22Rv1 (cell line): Measurements from ENCODE around the gene SPATA31E1.

Experiments
- CTCF ChIP-seq: fragments of 450-650 bp; IDR thresholded peaks from 2 replicates; pipeline ENCODE4 v1.5.1; 2017; ENCODE audit warnings: mild to moderate bottlenecking
- ZFX ChIP-seq: fragments of 450-650 bp; IDR thresholded peaks from 2 replicates; pipeline ENCODE4 v1.6.1; 2017; ENCODE audit warnings: antibody characterized with exemption, borderline replicate concordance

DNA sequence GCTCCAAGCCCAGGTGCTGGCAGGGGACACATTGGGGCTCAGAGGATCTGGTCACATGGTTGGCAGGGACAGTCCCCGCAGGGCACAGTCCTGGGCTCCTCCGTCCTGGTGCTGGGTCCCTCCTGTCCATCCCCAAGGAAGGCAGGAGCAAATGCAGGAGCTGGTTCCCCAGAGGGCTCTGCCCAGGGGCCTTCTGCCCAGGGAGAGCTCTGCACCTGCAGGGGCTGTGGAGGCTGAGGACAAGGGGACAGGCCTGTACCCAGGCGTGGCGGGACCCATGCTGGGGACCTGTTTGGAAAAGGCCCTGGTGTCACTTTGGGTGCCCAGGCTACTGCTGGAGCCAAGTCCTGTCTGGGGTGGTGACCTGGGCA is 7.2 kb downstream of the SPATA31E1 start:
- no peak for TF ChIP-seq CTCF
- no peak for TF ChIP-seq ZFX
